ENCODE data around the gene ZNF547.

ZNF547 gene

DNA sequence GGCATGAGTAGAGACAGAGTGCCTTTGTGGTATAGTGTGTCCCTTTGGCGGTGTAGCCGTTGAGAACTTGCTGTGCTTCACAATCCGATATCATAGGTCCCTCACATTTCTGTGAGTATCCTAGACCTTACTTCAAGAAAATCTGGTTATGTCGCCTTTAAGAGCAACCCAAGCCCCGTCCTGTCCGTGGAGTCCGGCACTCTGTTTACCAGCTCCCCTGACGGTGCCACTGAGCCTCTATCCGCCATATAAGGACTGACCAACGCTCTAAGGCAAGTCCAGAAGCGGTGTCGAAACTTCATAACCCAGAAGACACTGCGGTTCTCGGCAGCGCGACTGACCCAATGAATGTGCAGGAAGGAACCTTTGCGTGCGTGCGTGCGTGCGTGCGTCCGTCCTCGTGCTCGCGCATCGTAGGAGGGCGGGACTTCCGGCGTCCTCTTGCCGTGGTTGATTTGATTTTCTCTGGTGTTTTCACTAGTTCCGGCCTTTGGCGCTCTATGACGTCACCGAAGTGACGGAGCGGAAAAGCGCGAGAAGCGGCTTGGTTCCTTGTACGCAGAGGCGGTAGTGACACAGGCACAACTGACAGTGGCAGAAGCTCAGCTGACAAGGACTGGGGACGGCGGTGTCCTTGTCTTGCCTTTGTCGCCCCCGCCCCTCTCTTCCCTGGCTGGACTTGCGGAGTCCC is at the start of gene ZNF547, which contains the start of gene TRAPPC2B:
ZNF547 (plus strand) TSS at position 555 of the 691 bp plus-strand sequence. CDS start 5,005 bp downstream, outside the sequence.
TRAPPC2B (plus strand) TSS at position 555 of the 691 bp plus-strand sequence. CDS start 1,283 bp downstream, outside the sequence.
- peak; percentile 95 for DNase-seq (ENCODE audit: low read depth, low spot score)

DNA sequence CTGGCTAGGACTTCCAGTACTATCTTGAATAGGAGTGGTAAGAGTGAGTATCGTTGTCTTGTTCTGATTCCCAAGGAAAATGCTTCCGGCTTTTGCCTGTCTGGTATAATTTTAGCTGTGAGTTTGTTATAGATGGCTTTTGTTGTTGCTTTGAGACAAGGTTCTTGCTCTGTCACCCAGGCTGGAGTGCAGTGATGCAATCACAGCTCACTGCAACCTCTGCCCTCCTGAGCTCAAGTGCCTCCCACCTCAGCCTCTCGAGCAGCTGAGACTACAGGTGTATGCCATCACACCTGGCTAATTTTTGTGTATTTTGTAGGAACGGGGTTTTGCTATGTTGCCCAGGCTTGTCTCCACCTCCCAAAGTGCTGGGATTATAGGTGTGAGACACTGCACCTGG is 49.2 kb upstream of the ZNF547 start:
- no peak for DNase-seq (ENCODE audit: low read depth, low spot score)

DNA sequence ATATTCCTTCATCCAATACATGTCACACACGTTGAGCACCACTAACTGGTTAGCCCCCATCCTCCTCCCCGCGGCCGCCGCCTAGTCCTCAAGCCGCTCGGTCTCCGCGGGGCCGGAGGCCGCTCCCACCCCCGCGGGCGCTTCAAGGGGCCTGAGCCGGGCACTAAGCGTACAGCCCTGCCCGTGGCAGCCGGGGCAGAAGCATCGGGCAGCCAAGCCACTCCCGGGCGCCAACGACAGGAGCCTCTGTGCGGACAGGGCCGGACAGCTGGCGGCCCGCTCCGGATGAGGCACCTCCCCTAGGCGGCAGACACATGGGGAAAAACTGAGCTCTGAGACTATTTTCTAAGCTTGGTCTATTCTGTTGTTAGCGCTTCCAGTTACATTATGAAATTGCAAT is 45.8 kb upstream of the ZNF547 start:
- no peak for DNase-seq (ENCODE audit: low read depth, low spot score)

DNA sequence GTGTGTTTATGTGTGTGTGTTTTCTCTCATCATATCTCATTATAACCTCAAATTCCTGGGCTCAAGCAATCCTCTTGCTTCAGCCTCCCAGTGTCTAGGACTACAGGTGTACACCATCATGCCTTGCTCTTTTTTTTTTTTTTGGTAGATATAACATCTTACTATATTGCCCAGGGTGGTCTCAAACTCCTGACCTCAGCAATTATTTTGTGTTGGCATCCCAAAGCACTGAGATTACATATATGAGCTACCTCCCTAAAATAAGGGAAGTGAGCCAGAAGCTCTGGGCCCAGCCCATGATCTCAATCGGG is 43.5 kb upstream of the ZNF547 start:
- DNase-seq (ENCODE audit: low read depth, low spot score), result no peak

DNA sequence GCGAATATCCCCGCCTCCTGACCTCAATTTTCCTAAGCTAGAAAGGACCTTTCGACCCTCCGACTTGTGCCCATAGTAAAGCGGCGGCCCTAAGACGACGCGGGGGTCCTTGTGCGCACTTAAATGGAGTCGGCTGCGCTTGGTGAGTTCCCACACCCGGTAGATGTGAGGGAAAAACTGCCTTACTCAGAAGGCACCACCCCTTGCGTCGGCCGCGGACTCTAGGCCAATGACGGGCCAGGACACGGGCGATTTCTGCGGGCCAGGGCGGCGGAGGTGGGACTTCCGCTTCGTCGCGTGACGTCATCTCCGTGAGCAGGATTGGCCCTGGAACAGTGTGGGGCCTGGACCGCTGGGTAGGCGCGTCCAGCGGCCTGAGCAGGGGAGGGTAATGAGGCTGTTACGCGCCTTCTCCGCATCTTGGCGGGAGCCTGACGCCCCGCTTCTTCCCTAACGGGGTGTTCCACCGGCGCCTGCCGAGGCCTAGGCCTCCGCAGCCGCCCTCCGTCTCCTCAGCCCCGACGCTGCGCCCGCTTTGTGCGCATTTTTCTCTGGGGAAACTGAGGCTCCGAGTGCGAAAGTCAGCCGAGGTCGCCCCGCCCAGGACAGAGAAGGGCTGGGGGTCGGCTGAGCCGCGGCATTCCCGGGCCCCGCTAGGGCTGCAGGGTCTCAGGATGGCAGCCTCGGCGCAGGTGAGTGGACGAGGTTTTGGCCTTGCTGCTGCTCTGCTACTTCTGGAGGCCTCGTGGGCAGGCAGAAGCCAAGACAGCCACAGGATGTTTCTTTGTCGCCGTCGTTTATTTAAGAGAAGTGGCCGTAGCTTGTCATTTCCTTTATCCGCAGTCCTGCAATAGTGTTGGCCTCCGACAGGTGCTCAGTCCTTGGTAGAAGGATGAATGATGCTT is 42.9 kb upstream of the ZNF547 start, which contains the start of gene ZNF543:
ZNF543 (plus strand) TSS at position 293 of the 905 bp plus-strand sequence; CDS start at position 675, 382 bp downstream.
- DNase-seq (ENCODE audit: low read depth, low spot score), result peak; percentile 78

DNA sequence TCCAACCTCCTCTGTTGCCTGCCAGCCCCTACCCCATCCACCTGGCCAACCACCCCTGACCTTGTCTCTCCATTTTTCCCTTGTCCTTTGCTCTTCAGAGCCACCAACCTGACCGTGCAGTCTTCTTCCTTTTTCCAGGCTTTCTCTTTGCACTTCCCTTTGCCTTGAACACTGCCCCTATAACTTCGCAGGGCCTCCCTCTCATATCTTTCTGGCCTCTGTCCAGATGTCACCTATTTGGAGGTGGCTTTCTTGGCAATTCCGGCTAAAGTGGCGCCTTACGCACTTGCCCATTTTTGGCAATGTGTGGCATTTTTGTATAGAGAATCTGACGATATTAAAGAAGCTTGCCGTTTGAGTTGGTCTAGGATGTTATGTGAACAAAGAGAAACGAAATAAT is 42.2 kb upstream of the ZNF547 start:
- no peak for DNase-seq (ENCODE audit: low read depth, low spot score)

DNA sequence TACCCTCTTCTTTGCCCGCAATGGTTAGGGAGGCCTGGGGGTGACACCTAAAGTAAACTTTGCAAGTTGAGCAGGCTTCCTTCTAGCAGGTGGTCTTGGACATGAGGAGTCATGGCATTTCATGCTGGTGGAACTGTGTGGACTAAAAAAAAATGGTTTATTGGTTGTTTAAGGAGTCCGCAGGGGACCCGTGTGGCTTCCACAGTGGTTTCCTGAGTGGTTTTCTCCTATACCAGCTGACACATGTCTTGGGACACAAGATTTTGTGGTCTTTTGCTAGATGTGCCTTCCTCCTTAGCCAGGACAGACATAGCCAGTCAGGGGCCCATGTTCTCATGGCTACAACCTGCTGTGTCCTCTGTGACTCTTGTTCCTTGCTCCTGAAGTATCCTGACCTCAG is 41.6 kb upstream of the ZNF547 start:
- DNase-seq (ENCODE audit: low read depth, low spot score), result no peak

DNA sequence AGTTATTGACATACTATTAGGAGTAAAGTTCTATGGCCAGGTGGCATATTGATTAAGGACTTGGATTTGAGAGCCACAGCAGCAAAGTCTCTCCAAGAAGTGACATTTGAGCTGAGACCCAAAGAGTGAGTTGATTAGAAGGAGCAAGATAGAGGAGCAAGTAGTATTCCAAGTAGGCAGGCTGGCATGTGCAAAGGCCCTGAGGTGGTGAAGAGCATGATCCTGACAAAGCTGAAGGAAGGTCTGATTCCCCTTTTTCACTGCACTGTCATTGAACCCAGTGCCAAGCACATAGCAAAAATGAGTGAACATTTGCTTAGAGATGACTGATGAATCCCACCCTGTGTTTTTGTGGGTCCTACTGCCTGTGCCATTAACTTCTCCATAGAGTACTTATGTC is 38.4 kb upstream of the ZNF547 start:
- no peak for DNase-seq (ENCODE audit: low read depth, low spot score)

DNA sequence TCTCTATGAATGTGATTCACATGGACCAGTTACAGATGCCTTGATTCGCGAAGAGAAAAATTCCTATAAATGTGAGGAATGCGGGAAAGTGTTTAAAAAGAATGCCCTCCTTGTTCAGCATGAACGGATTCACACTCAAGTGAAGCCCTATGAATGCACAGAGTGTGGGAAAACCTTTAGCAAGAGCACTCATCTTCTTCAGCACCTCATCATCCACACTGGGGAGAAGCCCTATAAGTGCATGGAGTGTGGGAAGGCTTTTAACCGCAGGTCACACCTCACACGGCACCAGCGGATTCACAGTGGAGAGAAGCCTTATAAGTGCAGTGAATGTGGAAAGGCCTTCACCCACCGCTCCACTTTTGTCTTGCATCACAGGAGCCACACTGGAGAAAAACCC is 35.4 kb upstream of the ZNF547 start:
- no peak for DNase-seq (ENCODE audit: low read depth, low spot score)

DNA sequence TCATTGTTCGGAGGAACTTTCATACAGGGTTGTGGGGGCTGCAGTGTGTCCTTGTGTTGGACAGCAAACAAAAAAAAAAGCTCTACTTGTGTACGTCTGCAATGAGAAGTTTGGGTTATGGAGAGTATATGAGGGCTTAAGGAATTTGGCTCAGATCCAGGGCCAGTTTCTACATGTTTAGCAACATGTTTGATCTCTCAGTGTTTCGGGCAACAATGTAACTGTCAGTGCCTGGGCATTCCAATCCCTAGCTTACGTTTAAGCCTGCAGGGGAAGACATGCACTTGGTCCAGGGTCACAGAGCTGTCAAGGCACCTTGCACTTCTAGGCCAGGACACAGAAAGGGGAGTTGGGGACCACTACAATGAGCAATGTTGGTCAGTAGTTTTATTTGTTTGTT is 29.2 kb upstream of the ZNF547 start:
- DNase-seq (ENCODE audit: low read depth, low spot score), result no peak

DNA sequence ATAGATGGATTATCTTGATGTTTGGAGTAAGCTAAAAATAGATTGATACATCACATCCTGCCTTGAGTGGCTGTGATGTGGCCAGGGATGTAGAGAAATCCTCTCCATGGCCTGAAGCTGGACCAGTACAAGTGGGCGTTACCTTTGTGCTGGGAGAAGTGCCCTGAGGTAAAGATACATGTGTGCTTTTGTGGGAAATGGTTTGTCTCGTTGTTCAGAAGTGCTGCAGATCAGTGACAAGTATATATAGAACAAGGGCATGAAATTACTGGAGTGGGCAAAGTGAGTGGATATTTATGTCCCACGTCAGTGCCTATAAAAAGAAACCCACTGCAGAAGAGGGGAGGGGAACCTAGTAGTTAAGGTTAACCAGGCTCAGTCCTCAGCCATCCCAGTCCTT is 24.5 kb upstream of the ZNF547 start:
- DNase-seq (ENCODE audit: low read depth, low spot score), result no peak

DNA sequence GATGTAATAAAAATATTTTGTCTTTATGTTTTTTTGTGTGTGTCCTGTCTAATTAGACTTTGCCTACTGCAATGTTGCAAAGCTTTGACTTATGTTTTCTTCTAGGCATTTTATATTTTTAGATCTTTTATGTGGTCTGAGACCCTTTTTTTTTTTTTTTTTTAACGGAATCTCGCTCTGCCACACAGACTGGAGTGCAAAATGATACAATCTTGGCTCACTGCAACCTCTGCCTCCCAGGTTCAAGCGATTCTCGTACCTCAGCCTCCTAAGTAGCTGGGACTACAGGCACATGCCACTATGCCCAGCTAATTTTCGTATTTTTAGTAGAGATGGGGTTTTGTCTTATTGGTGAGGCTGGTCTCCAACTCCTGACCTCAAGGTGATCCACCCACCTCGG is 20.8 kb upstream of the ZNF547 start:
- DNase-seq (ENCODE audit: low read depth, low spot score), result no peak

DNA sequence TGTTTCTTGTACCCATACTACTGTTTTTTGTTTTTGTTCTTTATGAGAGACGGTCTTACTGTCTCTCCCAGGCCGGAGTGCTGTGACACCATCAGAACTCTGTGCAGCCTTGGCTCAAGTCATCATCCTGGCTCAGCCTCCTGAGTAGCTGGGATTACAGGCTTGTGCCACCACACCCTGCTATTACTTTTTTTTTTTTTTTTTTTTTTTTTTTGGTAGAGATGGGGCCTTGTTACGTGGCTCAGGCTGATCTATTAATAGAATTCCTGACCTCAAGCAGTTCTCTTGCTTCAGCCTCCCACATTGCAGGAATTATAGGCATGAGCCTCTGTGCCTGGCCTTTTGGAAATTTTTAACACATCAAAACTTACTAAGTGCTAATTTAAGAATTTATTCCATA is 15.2 kb upstream of the ZNF547 start:
- DNase-seq (ENCODE audit: low read depth, low spot score), result no peak

DNA sequence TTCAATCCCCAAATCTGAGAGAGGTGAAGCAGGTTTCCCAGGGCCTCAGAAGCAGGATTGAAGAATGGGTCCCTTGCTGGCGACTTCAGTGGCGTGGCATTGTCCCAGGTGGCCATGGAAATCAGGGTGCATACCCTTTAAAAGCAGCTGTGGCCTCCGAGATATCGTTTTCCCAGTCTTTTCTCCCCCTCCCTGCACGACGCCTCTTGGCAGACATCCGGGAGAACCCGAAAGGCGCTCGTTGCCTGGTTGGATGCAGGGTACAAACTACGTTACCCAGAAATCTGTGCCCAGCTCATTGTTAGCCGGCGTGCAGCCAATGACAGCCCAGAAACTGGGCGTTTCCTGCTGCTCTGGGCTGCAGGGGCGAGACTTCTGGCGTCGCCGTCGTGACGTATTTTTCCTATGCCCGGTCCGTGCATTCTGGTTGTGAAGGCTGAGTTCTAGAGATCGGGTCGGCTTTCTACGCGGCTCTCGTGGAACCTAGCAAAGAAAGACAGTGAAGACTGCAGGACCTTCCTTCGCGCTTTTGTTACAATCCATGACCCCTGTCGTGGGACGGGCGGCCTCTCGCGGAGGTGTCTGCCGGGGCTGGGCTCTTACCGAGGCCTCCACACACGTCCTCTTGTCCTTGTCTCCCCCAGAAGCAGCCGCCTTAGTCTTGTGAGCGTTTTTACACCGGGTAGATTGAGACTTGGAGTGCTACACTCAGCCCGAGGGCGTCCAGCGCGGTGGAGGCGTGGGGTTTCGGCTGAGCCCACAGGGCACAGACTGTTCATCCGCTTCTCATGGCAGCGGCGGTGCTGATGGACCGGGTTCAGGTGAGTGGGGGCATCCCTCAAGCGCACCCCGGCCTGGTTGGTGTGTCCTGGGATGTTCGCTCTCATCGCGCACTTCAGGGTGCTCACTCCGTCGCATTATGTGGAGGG is 12.2 kb upstream of the ZNF547 start, which contains the start of gene ZNF304:
ZNF304 (plus strand) TSS at position 395 of the 929 bp plus-strand sequence; CDS start at position 789, 394 bp downstream.
- DNase-seq (ENCODE audit: low read depth, low spot score), result peak; percentile 63

DNA sequence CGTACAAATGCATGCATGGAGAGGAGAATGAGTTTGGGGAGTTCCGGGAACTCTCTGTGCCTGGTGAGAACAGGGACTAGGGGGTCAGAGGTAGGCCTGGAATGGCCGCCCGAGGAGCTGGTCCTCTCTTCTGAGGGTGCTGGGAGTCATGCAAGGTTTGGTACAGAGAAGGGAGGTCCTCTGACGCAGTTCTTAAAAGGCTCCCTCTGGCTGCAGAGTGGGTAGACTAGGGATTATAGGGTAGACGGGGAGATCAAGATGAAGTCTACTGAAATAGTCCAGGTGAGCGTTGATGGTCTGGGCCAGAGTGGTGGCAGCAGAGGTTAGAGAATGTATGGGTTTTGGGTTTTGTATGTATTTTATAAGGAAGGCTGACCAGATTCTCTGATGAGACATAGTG is 11.5 kb upstream of the ZNF547 start:
- DNase-seq (ENCODE audit: low read depth, low spot score), result no peak

DNA sequence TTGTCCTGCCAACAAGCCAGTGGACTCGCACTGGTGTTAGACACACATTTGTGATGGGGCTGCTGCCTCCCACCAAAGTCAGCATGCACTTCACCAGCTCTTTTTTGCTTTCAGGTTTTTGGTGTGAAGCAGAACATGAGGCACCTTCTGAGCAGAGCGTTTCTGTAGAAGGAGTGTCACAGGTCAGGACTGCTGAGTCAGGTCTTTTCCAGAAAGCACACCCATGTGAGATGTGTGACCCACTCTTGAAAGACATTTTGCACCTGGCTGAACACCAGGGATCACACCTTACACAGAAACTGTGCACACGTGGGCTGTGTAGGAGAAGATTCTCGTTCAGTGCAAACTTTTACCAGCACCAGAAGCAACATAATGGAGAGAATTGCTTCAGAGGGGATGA is 7.4 kb upstream of the ZNF547 start:
- DNase-seq (ENCODE audit: low read depth, low spot score), result no peak

DNA sequence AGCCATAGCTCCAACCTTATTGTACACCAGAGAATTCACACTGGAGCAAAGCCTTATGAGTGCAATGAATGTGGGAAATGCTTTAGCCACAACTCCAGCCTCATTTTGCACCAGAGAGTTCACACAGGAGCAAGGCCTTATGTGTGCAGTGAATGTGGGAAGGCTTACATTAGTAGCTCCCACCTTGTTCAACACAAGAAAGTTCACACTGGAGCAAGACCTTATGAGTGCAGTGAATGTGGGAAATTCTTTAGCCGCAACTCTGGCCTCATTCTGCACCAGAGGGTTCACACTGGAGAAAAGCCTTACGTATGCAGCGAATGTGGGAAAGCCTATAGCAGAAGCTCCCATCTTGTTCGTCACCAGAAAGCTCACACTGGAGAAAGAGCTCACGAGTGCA is 5.9 kb upstream of the ZNF547 start:
- DNase-seq (ENCODE audit: low read depth, low spot score), result no peak

DNA sequence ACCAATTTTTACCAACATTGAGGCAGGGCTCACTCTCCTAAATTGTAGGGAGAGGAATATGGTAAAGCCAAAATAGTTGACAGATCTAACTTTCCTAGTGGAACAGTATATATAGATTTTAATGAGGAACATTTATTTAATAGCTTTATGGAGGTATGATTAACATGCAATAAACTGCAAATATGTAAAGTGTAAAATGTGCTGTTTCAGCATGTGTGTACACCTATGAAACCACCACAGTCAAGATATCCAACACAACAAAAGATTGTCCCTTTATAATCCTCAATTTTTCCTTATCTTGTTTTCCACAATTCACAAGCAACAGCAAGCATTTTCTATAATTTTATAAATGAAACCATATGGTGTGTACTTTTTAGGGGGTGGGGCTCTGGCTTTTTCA is 4.1 kb upstream of the ZNF547 start:
- DNase-seq (ENCODE audit: low read depth, low spot score), result no peak

DNA sequence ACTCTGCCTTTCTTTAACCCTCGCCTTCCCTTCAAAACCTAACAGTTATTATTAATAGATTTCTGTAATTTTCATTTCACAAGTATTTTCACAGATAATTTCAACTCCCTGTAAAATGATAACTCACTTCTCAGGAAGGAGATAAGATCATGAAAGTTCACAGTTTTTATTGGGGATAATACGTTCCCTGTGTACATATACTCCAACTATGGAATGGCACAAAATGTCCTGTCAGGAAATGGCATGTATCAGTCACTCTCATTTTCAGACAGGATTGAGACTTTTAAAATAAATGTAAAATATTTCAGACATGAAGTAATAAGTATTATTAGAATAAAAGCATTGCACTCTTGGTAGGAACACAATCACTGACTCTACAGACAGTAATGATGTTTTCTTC is 932 bp upstream of the ZNF547 start:
- no peak for DNase-seq (ENCODE audit: low read depth, low spot score)

DNA sequence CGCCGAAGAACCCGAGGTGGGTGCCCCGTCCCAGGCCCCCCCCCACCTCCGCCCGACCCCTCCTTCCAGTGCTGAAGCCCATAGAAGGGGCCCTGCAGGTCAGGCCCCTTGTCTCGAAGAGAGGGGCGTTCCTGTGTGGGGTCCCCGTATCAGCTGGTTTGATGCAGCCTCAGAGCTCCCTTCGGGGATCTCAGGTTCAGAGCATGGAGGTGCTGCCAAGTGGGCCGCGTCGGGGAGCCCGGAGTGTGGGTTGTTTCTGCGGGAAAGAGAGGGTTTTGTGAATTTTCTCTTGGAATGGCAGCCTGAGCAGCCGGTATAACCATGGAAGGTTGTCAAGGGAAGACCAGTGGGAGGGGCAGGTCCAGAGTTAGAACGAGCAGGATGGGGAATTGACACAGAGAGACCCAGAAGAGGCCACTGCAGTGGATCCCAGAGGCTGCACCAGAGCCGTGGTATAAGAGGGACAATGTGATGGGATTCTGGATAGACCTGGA is 384 bp downstream of the ZNF547 start:
- no peak for DNase-seq (ENCODE audit: low read depth, low spot score)

DNA sequence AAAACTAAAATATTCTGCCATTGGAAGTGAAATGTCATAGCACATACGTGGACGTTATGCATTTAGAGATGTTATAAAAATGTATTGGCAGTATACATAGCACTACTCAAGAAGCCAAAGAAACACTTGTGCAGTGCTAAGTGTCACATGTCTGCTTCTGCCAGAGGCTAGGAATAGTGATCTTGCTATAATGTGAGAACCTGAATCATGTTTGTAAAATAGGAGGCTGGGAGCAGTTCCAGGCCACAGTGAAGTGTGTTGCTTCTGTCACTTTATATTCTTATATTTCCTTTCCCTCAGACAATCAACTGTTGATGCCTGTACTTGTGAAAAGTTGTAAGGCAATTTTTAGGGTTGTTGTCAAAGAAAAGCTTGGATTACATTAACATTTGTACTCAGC is 3.4 kb downstream of the ZNF547 start:
- DNase-seq (ENCODE audit: low read depth, low spot score), result no peak

DNA sequence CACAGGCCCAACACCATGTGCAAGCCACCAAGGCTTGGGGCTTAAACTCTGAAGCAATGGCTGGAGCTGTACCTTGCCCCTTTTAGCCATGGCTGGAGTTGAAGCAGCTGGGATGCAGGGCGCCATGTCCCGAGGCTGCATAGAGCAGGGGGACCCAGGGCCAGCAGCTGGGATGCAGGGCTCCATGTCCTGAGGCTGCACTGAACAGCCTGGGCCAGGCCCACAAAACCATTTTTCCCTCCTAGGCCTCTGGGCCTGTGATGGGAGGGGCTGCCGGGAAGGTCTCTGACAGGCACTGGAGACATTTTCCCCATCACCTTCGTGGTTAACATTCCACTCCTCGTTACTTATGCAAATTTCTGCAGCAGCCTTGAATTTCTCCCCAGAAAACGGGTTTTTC is 10.8 kb downstream of the ZNF547 start:
- no peak for DNase-seq (ENCODE audit: low read depth, low spot score)

All from activated CD4-positive, CD25-positive, alpha-beta regulatory T cell treated with anti-CD3 and anti-CD28 coated beads, Interleukin-2, amount 50 U/mL, for 16 hours (primary cell).